Calu3 (cell line): ENCODE data around the gene SDC4. TPM values are rescaled to one million over a fixed set of nuclear protein-coding genes. Genes with fewer than 3 reads are reported as not detected.
A peak's percentile ranks its signal among the peaks of the same experiment; 100 is the strongest.

Experiments used
- BruUV-seq: library from RNA; stranded (reverse); fragments of 400-500 nt; replicated peaks from 2 replicates; lab custom pipeline; 2021; lab: Mats Ljungman, UMichigan
- CTCF ChIA-PET: fragments of 300-600 bp; sonication (Branson Sonifier 250); formaldehyde crosslinking; loops from one replicate; lab custom pipeline; 2022; ENCODE audit warnings: antibody characterized with exemption; lab: Charles Lee
- DNase-seq: peaks from one replicate; pipeline ENCODE4 v3.0.0; 2022
- H3K27ac Mint-ChIP-seq: one replicate; pipeline ENCODE4 v1.8.0; 2022; ENCODE audit warnings: mixed read lengths; ENCODE audit not compliant: unreplicated experiment
- H3K27me3 Mint-ChIP-seq: one replicate; pipeline ENCODE4 v1.8.0; 2022; ENCODE audit warnings: mixed read lengths; ENCODE audit not compliant: unreplicated experiment
- H3K36me3 Mint-ChIP-seq: one replicate; pipeline ENCODE4 v1.8.0; 2022; ENCODE audit warnings: mild to moderate bottlenecking, moderate library complexity, mixed read lengths; ENCODE audit not compliant: insufficient read depth, unreplicated experiment
- H3K4me1 Mint-ChIP-seq: one replicate; pipeline ENCODE4 v1.8.0; 2022; ENCODE audit warnings: mild to moderate bottlenecking, low read depth, mixed read lengths; ENCODE audit not compliant: unreplicated experiment
- H3K4me3 Mint-ChIP-seq: one replicate; pipeline ENCODE4 v1.8.0; 2022; ENCODE audit warnings: mild to moderate bottlenecking, low read depth, moderate library complexity, mixed read lengths; ENCODE audit not compliant: unreplicated experiment
- H3K9me3 Mint-ChIP-seq: one replicate; pipeline ENCODE4 v1.8.0; 2022; ENCODE audit warnings: low read depth, mixed read lengths; ENCODE audit not compliant: unreplicated experiment
- CTCF ChIP-seq: fragments of 200-600 bp; IDR thresholded peaks from one replicate; pipeline ENCODE4 v1.8.0; 2022; ENCODE audit warnings: antibody characterized with exemption; ENCODE audit not compliant: unreplicated experiment
- intact Hi-C: fragments of 100-400 bp; cut with micrococcal nuclease; formaldehyde crosslinking; loops from one replicate; pipeline ENCODE4 v1.10.0; 2022; ENCODE audit not compliant: unreplicated experiment
- total RNA-seq: library from RNA; stranded (reverse); gene quantifications from 2 replicates; pipeline ENCODE4 v1.2.3, GENCODE V29; 2022

The SDC4 gene
- total RNA-seq, 1 experiment from 2014 or later, result 238 TPM

DNA sequence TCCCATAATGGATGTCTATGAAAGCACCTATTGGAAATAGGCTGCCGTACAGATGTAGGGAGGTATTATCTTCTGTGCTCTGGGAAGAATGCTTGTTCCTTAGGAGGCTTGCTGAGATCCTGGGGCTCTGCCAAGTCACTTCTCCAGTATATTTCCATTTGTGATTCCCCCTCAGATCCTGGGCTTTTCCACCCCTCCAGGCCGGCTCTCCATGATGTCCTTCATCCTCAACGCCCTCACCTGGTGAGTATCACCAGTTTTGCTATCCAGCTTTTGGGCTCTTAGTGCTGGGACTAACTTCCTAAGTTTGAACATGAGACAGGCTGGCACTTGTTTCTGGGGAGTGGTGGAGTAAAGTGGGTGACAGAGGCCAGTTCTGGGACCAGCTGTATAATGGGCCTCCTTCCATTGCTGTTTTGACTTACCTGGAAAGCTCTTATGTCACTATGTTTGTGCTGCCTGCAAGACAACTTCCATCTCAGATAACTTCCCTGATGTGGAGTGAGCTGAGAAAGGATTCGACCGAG is 17.3 kb upstream of the SDC4 start:
- TF ChIP-seq CTCF, result no peak
- intact Hi-C loops, result no loop called here
- Mint-ChIP-seq H3K36me3 (peaks cover 50% of the 10 kb centered on the region), H3K27me3 (no peaks in the 10 kb centered on the region), H3K4me3 (no peak overlapping the region), H3K9me3 (no peaks in the 10 kb centered on the region), H3K4me1 (peaks cover 34% of the 10 kb centered on the region), H3K27ac (no peak overlapping the region)
- no TSS peak for BruUV-seq
- CTCF ChIA-PET, result interaction anchor here (2.1 kb wide), 1 partner anchor 71 kb away, joined by 8 read pairs; no protein-coding TSS in a partner anchor
- DNase-seq, result no peak

GRCh38 chr20:45363611-45364492 is 15.6 kb upstream of the SDC4 start:
- peak overlapping the region; percentile 91 for H3K4me3 Mint-ChIP-seq
- intact Hi-C loops, result loop anchor here (2.0 kb wide), 1 partner anchor 53 kb away; the partner anchor contains the start of gene PIGT
- BruUV-seq, result TSS peak; percentile 29
- H3K36me3 Mint-ChIP-seq, result peaks cover 65% of the 10 kb centered on the region
- CTCF ChIA-PET, result interaction anchor here (0.6 to 5.1 kb wide), 16 partner anchors 10 to 407 kb away, joined by 3 to 57 read pairs (median 8); partner anchors contain the start of genes PIGT and SDC4
- H3K9me3 Mint-ChIP-seq, result no peaks in the 10 kb centered on the region
- peaks cover 51% of the 10 kb centered on the region for H3K4me1 Mint-ChIP-seq
- no peaks in the 10 kb centered on the region for H3K27me3 Mint-ChIP-seq
- TF ChIP-seq CTCF, result no peak
- DNase-seq, result no peak
- peak overlapping the region; percentile 92 for H3K27ac Mint-ChIP-seq

GRCh38 chr20:45362804-45363610 is 14.8 kb upstream of the SDC4 start, which contains the start of gene SYS1:
Gene SYS1, plus strand, starts transcription at chr20:45363156. Its CDS starts 376 bp downstream, at chr20:45363532.
- Mint-ChIP-seq H3K27me3 (no peaks in the 10 kb centered on the region), H3K9me3 (no peaks in the 10 kb centered on the region), H3K4me3 (peak within 1 kb of the TSS; percentile 91), H3K4me1 (peaks cover 59% of the 10 kb centered on the region), H3K36me3 (peaks cover 70% of the 10 kb centered on the region), H3K27ac (peak within 1 kb of the TSS; percentile 92)
- TF ChIP-seq CTCF, result peak; percentile 94
- DNase-seq, result peak; percentile 100
- intact Hi-C loops, result loop anchor here (2.0 kb wide), 1 partner anchor 54 kb away; the partner anchor contains the start of gene PIGT
- CTCF ChIA-PET, result interaction anchor here (0.5 to 5.1 kb wide), 25 partner anchors 8 to 1177 kb away, joined by 3 to 57 read pairs (median 4); partner anchors contain the start of genes PIGT and SDC4
- no TSS peak for BruUV-seq

DNA sequence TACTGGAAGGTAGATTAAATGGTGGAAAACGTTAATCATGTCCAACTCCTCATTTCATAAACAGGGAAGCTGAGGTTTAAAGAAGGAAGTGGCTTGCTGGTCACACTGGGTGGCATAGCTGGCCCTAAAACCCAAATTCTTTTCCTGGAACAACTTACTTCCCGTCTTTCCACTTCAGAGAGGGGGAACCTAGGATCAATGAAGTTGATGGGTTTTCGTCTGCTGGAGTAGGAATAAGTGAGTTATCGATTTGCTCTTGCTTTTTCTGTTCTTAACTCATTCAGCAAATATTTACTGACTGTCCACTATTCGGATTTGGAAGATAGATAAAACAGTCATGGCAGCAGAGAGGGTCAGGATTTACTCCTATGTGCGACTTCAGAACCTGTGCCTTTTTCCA is 13.6 kb upstream of the SDC4 start:
- no peak for TF ChIP-seq CTCF
- Mint-ChIP-seq H3K4me3 (peak overlapping the region; percentile 91), H3K4me1 (peaks cover 61% of the 10 kb centered on the region), H3K9me3 (no peaks in the 10 kb centered on the region), H3K27me3 (no peaks in the 10 kb centered on the region), H3K36me3 (peaks cover 60% of the 10 kb centered on the region), H3K27ac (peak overlapping the region; percentile 92)
- no TSS peak for BruUV-seq
- no peak for DNase-seq
- intact Hi-C loops, result loop anchor here (2.0 kb wide), 1 partner anchor 55 kb away; the partner anchor contains the start of gene PIGT
- CTCF ChIA-PET, result interaction anchor here (0.6 to 5.1 kb wide), 4 partner anchors 14 to 75 kb away, joined by 3 to 57 read pairs (median 15); partner anchors contain the start of gene SDC4
